GM12891 (cell line): Measurements from ENCODE around the gene KCNMA1.

Source experiments
- POLR2A ChIP-seq: IDR thresholded peaks from 2 replicates; pipeline ENCODE4 v1.6.1; 2011; ENCODE audit warnings: low read depth, low read length, control low read depth
- POLR2AphosphoS5 ChIP-seq: IDR thresholded peaks from 2 replicates; pipeline ENCODE4 v1.6.1; 2011; ENCODE audit warnings: low read depth, low read length, control low read depth
- POU2F2 ChIP-seq: IDR thresholded peaks from 2 replicates; pipeline ENCODE4 v1.6.1; 2011; ENCODE audit warnings: low read depth, mild to moderate bottlenecking, control low read depth, low read length, moderate library complexity
- TAF1 ChIP-seq: IDR thresholded peaks from 2 replicates; pipeline ENCODE4 v1.6.1; 2011; ENCODE audit warnings: low read depth, low read length, control low read depth

DNA sequence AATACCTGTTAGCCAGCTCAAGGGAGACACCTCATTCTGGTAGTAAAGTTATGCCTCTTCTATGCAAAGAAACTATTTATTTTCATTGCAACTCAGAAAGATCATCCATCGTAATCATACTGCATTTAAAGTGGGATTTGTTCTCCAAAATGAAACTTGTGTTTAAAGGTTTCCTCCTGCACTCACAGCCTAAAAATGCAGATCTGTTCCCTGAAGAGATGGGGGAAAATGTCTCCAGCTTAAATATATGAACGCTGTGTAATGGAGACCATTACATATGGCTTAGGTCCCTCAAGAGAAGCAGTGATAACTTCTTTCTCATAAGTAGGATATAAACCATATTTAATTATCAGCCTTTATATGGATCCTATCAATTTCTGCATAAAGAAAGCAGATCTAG is 665.1 kb downstream of the KCNMA1 start:
- TF ChIP-seq POLR2AphosphoS5 (no peak), POLR2A (no peak), TAF1 (no peak), POU2F2 (no peak)
